Neural cell (in vitro differentiated cells): Measurements from ENCODE around the gene DUSP7. TPM values are rescaled to one million over a fixed set of nuclear protein-coding genes. Genes with fewer than 3 reads are reported as not detected.

ENCODE experiments used
- H2AFZ ChIP-seq: fragments of 200-600, 300-800 bp; sonication (generic), shearing (Covaris generic); 2 replicates; pipeline ENCODE4 v1.6.0; 2014; ENCODE audit warnings: low read depth, mild to moderate bottlenecking, antibody characterized with exemption, low read length, moderate library complexity
- H3F3A ChIP-seq: fragments of 200-600 bp; shearing (Covaris generic); 2 replicates; pipeline ENCODE4 v1.6.1; 2016; ENCODE audit warnings: mild to moderate bottlenecking, moderate library complexity, mixed read lengths, antibody characterized with exemption, low read length; ENCODE audit not compliant: insufficient read depth, poor library complexity, severe bottlenecking
- H3K27ac ChIP-seq: fragments of 200-600, 300-800 bp; sonication (generic), shearing (Covaris generic); 2 replicates; pipeline ENCODE4 v1.5.1; 2014; ENCODE audit warnings: mild to moderate bottlenecking, low read length, moderate library complexity
- H3K27me3 ChIP-seq: fragments of 300-800, 200-600 bp; sonication (generic), shearing (Covaris generic); 2 replicates; pipeline ENCODE4 v1.6.0; 2014; ENCODE audit warnings: mild to moderate bottlenecking, low read depth, low read length, moderate library complexity; ENCODE audit not compliant: insufficient read depth
- H3K36me3 ChIP-seq: fragments of 300-800, 200-600 bp; sonication (generic), shearing (Covaris generic); 2 replicates; pipeline ENCODE4 v1.5.1; 2014; ENCODE audit warnings: mild to moderate bottlenecking, antibody characterized with exemption, low read length, moderate library complexity; ENCODE audit not compliant: insufficient read depth
- H3K4me2 ChIP-seq: fragments of 300-800, 200-600 bp; sonication (generic), shearing (Covaris generic); 2 replicates; pipeline ENCODE4 v1.6.0; 2014; ENCODE audit warnings: mild to moderate bottlenecking, low read length
- H3K4me3 ChIP-seq: fragments of 300-800, 200-600 bp; sonication (generic), shearing (Covaris generic); 2 replicates; pipeline ENCODE4 v1.5.1; 2014; ENCODE audit warnings: mild to moderate bottlenecking, low read length, moderate library complexity
- H3K79me2 ChIP-seq: fragments of 200-600 bp; shearing (Covaris generic); replicated peaks from 2 replicates; pipeline ENCODE4 v1.6.0; 2014; ENCODE audit warnings: mild to moderate bottlenecking, low read length, moderate library complexity; ENCODE audit not compliant: insufficient read depth
- H3K9ac ChIP-seq: fragments of 300-800, 200-600 bp; sonication (generic), shearing (Covaris generic); 2 replicates; pipeline ENCODE4 v1.6.1; 2016; ENCODE audit warnings: mild to moderate bottlenecking, low read length, mixed read lengths
- H3K9me2 ChIP-seq: fragments of 200-600 bp; shearing (Covaris generic); 2 replicates; pipeline ENCODE4 v1.6.1; 2016; ENCODE audit warnings: mild to moderate bottlenecking, low read length, mixed read lengths; ENCODE audit not compliant: insufficient read depth
- H3K9me3 ChIP-seq: fragments of 200-600, 300-800 bp; sonication (generic), shearing (Covaris generic); 2 replicates; pipeline ENCODE4 v1.6.1; 2016; ENCODE audit warnings: mild to moderate bottlenecking, mixed run types, low read length, moderate library complexity, mixed read lengths
- H4K20me1 ChIP-seq: fragments of 200-600 bp; shearing (Covaris generic); 2 replicates; pipeline ENCODE4 v1.6.1; 2016; ENCODE audit warnings: mild to moderate bottlenecking, mixed run types; ENCODE audit not compliant: insufficient read depth
- EP300 ChIP-seq: fragments of 450-650 bp; conservative IDR thresholded peaks from 2 replicates; pipeline ENCODE4 v1.6.1; 2014; ENCODE audit warnings: antibody characterized with exemption, mild to moderate bottlenecking, moderate library complexity; ENCODE audit not compliant: poor library complexity, severe bottlenecking
- EZH2 ChIP-seq: fragments of 200-600, 300-800 bp; shearing (Covaris generic), sonication (generic); IDR thresholded peaks from 2 replicates; pipeline ENCODE4 v1.6.1; 2014; ENCODE audit warnings: antibody characterized with exemption, low read length, borderline replicate concordance, mild to moderate bottlenecking; ENCODE audit not compliant: insufficient read depth, poor library complexity, severe bottlenecking
- MXI1 ChIP-seq: fragments of 450-650 bp; conservative IDR thresholded peaks from 2 replicates; pipeline ENCODE4 v1.6.1; 2014; ENCODE audit warnings: antibody characterized with exemption, mild to moderate bottlenecking; ENCODE audit not compliant: poor library complexity, severe bottlenecking
- POLR2AphosphoS5 ChIP-seq: IDR thresholded peaks from 2 replicates; pipeline ENCODE4 v1.6.1; 2012
- RAD21 ChIP-seq: fragments of 450-650 bp; conservative IDR thresholded peaks from 2 replicates; pipeline ENCODE4 v1.6.1; 2014; ENCODE audit warnings: antibody characterized with exemption, mild to moderate bottlenecking, moderate library complexity
- SMC3 ChIP-seq: fragments of 450-650 bp; conservative IDR thresholded peaks from 2 replicates; pipeline ENCODE4 v1.6.1; 2014; ENCODE audit warnings: antibody characterized with exemption, mild to moderate bottlenecking, moderate library complexity; ENCODE audit not compliant: poor library complexity
- TAF1 ChIP-seq: IDR thresholded peaks from 2 replicates; pipeline ENCODE4 v1.6.1; 2012; ENCODE audit warnings: low read depth
- polyA plus RNA-seq: library from polyadenylated mRNA; depleted of rRNA; stranded (reverse); fragments of >200 nt; gene quantifications from 2 replicates; pipeline ENCODE4 v1.2.3, GENCODE V29; 2014
- TF ChIP-seq, protein P1 (sequence below): fragments of 450-650 bp; IDR thresholded peaks from 2 replicates; pipeline ENCODE4 v1.5.1; 2014; ENCODE audit warnings: antibody characterized with exemption, mild to moderate bottlenecking, moderate library complexity; ENCODE audit not compliant: poor library complexity, severe bottlenecking
- TF ChIP-seq, protein P2 (sequence below): IDR thresholded peaks from 2 replicates; pipeline ENCODE4 v1.6.1; 2012; ENCODE audit warnings: borderline replicate concordance

DUSP7 gene
- polyA plus RNA-seq, 1 donor from 2014 or later, result 8.5 TPM

DNA sequence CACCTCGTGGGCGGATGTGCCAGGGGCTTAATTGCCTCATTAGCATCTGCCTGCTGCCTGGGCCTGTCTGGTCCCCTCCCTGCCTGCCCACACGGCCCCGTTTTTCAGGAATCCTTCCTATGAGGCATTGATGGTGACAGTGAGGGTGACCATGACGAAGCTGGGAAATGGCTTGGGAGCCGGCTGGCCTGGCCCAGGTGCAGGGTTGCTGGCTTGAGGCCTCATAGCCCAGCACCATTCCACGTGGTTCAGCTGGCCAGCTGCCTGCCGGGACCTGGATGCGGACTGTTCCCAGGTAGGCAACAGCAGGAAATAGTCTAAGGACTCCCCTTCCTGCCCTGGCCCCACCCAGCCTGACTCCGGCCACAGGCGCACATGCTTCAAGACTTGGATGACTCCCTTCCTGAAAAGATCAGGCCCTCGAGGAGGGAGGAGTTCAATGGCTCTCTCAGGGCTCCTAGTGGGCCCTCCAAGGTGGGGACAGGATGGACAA, 8.9 kb upstream of the DUSP7 start:
- H4K20me1 ChIP-seq, result no peaks in the 10 kb centered on the region
- no peak for TF ChIP-seq EZH2
- TF ChIP-seq, protein P1, sequence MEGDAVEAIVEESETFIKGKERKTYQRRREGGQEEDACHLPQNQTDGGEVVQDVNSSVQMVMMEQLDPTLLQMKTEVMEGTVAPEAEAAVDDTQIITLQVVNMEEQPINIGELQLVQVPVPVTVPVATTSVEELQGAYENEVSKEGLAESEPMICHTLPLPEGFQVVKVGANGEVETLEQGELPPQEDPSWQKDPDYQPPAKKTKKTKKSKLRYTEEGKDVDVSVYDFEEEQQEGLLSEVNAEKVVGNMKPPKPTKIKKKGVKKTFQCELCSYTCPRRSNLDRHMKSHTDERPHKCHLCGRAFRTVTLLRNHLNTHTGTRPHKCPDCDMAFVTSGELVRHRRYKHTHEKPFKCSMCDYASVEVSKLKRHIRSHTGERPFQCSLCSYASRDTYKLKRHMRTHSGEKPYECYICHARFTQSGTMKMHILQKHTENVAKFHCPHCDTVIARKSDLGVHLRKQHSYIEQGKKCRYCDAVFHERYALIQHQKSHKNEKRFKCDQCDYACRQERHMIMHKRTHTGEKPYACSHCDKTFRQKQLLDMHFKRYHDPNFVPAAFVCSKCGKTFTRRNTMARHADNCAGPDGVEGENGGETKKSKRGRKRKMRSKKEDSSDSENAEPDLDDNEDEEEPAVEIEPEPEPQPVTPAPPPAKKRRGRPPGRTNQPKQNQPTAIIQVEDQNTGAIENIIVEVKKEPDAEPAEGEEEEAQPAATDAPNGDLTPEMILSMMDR, result no peak
- no peak for TF ChIP-seq POLR2AphosphoS5
- TF ChIP-seq, protein P2, sequence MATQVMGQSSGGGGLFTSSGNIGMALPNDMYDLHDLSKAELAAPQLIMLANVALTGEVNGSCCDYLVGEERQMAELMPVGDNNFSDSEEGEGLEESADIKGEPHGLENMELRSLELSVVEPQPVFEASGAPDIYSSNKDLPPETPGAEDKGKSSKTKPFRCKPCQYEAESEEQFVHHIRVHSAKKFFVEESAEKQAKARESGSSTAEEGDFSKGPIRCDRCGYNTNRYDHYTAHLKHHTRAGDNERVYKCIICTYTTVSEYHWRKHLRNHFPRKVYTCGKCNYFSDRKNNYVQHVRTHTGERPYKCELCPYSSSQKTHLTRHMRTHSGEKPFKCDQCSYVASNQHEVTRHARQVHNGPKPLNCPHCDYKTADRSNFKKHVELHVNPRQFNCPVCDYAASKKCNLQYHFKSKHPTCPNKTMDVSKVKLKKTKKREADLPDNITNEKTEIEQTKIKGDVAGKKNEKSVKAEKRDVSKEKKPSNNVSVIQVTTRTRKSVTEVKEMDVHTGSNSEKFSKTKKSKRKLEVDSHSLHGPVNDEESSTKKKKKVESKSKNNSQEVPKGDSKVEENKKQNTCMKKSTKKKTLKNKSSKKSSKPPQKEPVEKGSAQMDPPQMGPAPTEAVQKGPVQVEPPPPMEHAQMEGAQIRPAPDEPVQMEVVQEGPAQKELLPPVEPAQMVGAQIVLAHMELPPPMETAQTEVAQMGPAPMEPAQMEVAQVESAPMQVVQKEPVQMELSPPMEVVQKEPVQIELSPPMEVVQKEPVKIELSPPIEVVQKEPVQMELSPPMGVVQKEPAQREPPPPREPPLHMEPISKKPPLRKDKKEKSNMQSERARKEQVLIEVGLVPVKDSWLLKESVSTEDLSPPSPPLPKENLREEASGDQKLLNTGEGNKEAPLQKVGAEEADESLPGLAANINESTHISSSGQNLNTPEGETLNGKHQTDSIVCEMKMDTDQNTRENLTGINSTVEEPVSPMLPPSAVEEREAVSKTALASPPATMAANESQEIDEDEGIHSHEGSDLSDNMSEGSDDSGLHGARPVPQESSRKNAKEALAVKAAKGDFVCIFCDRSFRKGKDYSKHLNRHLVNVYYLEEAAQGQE, result no peak
- TF ChIP-seq RAD21, result no peak
- no peak for TF ChIP-seq MXI1
- no peaks in the 10 kb centered on the region for H3K27me3 ChIP-seq
- H3K79me2 ChIP-seq, result no peaks in the 10 kb centered on the region
- no peak overlapping the region for H3K9ac ChIP-seq
- H3K9me2 ChIP-seq, result no peaks in the 10 kb centered on the region
- H2AFZ ChIP-seq, result no peak overlapping the region
- no peaks in the 10 kb centered on the region for H3K9me3 ChIP-seq
- H3F3A ChIP-seq, result no peaks in the 10 kb centered on the region
- H3K4me2 ChIP-seq, result no peak overlapping the region
- no peak overlapping the region for H3K4me3 ChIP-seq
- no peaks in the 10 kb centered on the region for H3K36me3 ChIP-seq
- H3K27ac ChIP-seq, result no peak overlapping the region

DNA sequence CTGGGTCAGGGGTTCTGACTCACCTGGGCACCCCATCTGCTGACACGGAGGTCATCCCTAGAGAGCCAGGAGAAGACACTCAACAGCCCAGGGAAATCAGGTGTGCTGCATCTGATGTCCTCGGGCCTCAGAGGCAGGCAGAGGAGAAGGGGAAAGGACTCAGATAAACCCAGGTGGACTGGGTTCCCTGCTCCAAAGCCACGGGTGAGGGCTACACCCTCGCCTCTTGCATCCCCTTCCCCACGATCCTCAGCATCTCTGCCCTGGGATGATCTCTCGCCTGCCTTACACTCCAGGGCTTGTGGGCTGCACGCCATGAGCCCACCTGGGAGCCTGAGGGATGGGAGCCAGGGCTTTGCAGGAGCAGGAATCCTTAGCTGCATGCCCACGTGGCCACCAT, 8.2 kb upstream of the DUSP7 start:
- no peaks in the 10 kb centered on the region for H3F3A ChIP-seq
- no peaks in the 10 kb centered on the region for H3K27me3 ChIP-seq
- no peak overlapping the region for H3K4me3 ChIP-seq
- H3K79me2 ChIP-seq, result no peaks in the 10 kb centered on the region
- no peaks in the 10 kb centered on the region for H3K9me2 ChIP-seq
- H4K20me1 ChIP-seq, result no peaks in the 10 kb centered on the region
- H3K9me3 ChIP-seq, result no peaks in the 10 kb centered on the region
- H3K36me3 ChIP-seq, result no peaks in the 10 kb centered on the region
- no peak overlapping the region for H3K9ac ChIP-seq
- no peak overlapping the region for H3K27ac ChIP-seq
- no peak overlapping the region for H3K4me2 ChIP-seq
- no peak overlapping the region for H2AFZ ChIP-seq
- TF ChIP-seq, protein P2, result no peak
- TF ChIP-seq EP300 (no peak), EZH2 (no peak), RAD21 (no peak), SMC3 (no peak), TAF1 (no peak), POLR2AphosphoS5 (no peak), MXI1 (no peak)
- TF ChIP-seq, protein P1, result no peak
